Natural killer cell (primary cell): ENCODE results near the gene AGR2. TPM values are rescaled to one million over a fixed set of nuclear protein-coding genes. Genes with fewer than 3 reads are reported as not detected.

Source experiments
- ATAC-seq, 3 donors: fragments of 150-1000 bp in 2 of 3; fragments of 200-7000 bp in 1 of 3; cut with Tn5 transposase; 1 replicate in 1 of 3; 2 replicates in 2 of 3; pipeline ENCODE4 v1.10.0; 2021; ENCODE audit warnings: mild to moderate bottlenecking in 2 of 3, moderate library complexity in 2 of 3
- DNase-seq, 2 donors: peaks; one replicate each; pipeline versions ENCODE4 v3.0.0 to v3.0.0-alpha.2; 2013 to 2021; ENCODE audit warnings: mixed read lengths in 1 of 2
- H3K27ac ChIP-seq: one replicate; pipeline ENCODE4 v1.5.1; 2013; ENCODE audit warnings: mild to moderate bottlenecking, low read length
- H3K27me3 ChIP-seq: one replicate; pipeline ENCODE4 v1.6.1; 2013; ENCODE audit warnings: low read length; ENCODE audit not compliant: control insufficient read depth, insufficient read depth
- H3K36me3 ChIP-seq: one replicate; pipeline ENCODE4 v1.6.1; 2013; ENCODE audit warnings: low read length; ENCODE audit not compliant: control insufficient read depth, insufficient read depth
- H3K4me1 ChIP-seq: one replicate; pipeline ENCODE4 v1.6.1; 2013; ENCODE audit warnings: low read length; ENCODE audit not compliant: control insufficient read depth, insufficient read depth
- H3K4me3 ChIP-seq: one replicate; pipeline ENCODE4 v1.5.1; 2013; ENCODE audit warnings: low read length
- H3K9me3 ChIP-seq: one replicate; pipeline ENCODE4 v1.6.1; 2013; ENCODE audit warnings: low read length; ENCODE audit not compliant: control insufficient read depth, insufficient read depth
- H3K27ac Mint-ChIP-seq, 2 donors: one replicate each; pipeline ENCODE4 v1.8.0; 2022; ENCODE audit warnings: mild to moderate bottlenecking in 2 of 2, mixed read lengths in 2 of 2, moderate library complexity in 1 of 2
- H3K27me3 Mint-ChIP-seq, 2 donors: one replicate each; pipeline ENCODE4 v1.8.0; 2022; ENCODE audit warnings: low read depth in 2 of 2, mixed read lengths in 2 of 2
- H3K36me3 Mint-ChIP-seq: one replicate; pipeline ENCODE4 v1.8.0; 2022; ENCODE audit warnings: mixed read lengths
- H3K4me1 Mint-ChIP-seq, 2 donors: one replicate each; pipeline ENCODE4 v1.8.0; 2022; ENCODE audit warnings: mixed read lengths in 2 of 2
- H3K4me3 Mint-ChIP-seq: one replicate; pipeline ENCODE4 v1.8.0; 2022; ENCODE audit warnings: mild to moderate bottlenecking, moderate library complexity, mixed read lengths
- H3K9me3 Mint-ChIP-seq, 2 donors: one replicate each; pipeline ENCODE4 v1.8.0; 2022; ENCODE audit warnings: mixed read lengths in 2 of 2
- WGBS: methylation state at CpG from one replicate; pipeline ENCODE4 v1.1.7; 2013; ENCODE audit warnings: missing lambda C conversion rate; ENCODE audit not compliant: insufficient coverage; 5-methylcytosine and 5-hydroxymethylcytosine counted together
- intact Hi-C: fragments of 100-400 bp; cut with micrococcal nuclease; formaldehyde crosslinking; loops from one replicate; pipeline ENCODE4 v1.14.2; 2022
- total RNA-seq, 4 donors: library from RNA; stranded (reverse); fragments of 120-200 nt in 1 of 4; gene quantifications; one replicate each; pipeline versions ENCODE4 v1.2.3 to v1.2.4, GENCODE V29; 2013 to 2022
- TF ChIP-seq, protein P1 (sequence below): fragments of 200-600 bp; IDR thresholded peaks from one replicate; pipeline ENCODE4 v1.8.0; 2022; ENCODE audit warnings: antibody characterized with exemption

Gene AGR2
- total RNA-seq, 3 donors from 2014 or later (not counting 1 experiment from before 2014, with no cell fraction given): not detected

DNA sequence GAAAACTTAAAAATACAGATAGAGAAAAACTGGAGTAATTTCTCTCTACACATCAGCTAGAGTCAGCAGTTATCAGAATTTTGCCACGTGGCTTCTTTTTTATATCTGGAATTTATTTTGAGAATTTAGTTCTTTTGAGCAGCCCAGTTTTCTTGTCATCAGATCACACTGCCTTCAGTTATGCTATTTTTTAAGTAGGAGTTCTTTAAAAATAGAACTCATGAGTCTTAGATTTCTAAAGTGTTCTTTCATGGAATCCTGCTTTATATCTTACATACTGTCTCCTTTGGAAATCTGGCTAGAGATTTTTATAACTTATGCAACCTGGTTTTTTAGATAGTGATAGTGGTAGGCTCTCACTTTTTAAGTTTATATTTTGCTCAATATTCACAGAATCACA lies 24.2 kb downstream of the AGR2 start:
- H3K27me3 Mint-ChIP-seq: no peaks in the 10 kb centered on the region
- Histone ChIP-seq H3K4me1 (no peaks in the 10 kb centered on the region), H3K27ac (no peak overlapping the region), H3K27me3 (no peaks in the 10 kb centered on the region), H3K9me3 (no peaks in the 10 kb centered on the region), H3K36me3 (no peaks in the 10 kb centered on the region), H3K4me3 (no peak overlapping the region)
- H3K27ac Mint-ChIP-seq: no peak overlapping the region
- no peaks in the 10 kb centered on the region for H3K9me3 Mint-ChIP-seq
- intact Hi-C loops: no loop called here
- DNase-seq: no peak
- no peak overlapping the region for H3K4me3 Mint-ChIP-seq
- ATAC-seq: no peak
- no CpG with 5 or more reads among the region's 1 CpG for WGBS
- TF ChIP-seq, protein P1, sequence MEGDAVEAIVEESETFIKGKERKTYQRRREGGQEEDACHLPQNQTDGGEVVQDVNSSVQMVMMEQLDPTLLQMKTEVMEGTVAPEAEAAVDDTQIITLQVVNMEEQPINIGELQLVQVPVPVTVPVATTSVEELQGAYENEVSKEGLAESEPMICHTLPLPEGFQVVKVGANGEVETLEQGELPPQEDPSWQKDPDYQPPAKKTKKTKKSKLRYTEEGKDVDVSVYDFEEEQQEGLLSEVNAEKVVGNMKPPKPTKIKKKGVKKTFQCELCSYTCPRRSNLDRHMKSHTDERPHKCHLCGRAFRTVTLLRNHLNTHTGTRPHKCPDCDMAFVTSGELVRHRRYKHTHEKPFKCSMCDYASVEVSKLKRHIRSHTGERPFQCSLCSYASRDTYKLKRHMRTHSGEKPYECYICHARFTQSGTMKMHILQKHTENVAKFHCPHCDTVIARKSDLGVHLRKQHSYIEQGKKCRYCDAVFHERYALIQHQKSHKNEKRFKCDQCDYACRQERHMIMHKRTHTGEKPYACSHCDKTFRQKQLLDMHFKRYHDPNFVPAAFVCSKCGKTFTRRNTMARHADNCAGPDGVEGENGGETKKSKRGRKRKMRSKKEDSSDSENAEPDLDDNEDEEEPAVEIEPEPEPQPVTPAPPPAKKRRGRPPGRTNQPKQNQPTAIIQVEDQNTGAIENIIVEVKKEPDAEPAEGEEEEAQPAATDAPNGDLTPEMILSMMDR: no peak
- H3K4me1 Mint-ChIP-seq: no peaks in the 10 kb centered on the region
- H3K36me3 Mint-ChIP-seq: no peaks in the 10 kb centered on the region

DNA sequence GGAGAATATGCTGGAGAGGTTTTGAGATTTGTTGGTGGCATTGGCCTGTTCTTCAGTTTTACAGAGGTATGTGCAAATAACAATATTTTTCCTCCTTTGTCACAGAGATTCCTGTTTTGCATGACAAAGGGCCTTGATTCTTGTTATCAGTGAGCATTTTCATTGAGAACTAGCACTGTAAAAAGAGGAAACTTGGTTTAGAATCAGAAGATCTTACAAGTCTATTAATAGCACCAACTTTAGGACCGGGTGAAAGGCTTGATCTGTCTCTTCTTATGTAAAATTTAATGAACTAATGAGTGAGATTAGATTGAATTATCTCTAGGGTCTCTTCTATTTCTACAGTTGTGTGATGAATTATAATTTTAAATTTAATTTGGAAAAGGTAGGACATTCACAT lies 25.7 kb downstream of the AGR2 start:
- DNase-seq (no peak), ATAC-seq (no peak)
- Histone ChIP-seq H3K27me3 (no peaks in the 10 kb centered on the region), H3K27ac (no peak overlapping the region), H3K4me3 (no peak overlapping the region), H3K4me1 (no peaks in the 10 kb centered on the region), H3K36me3 (no peaks in the 10 kb centered on the region), H3K9me3 (no peaks in the 10 kb centered on the region)
- Mint-ChIP-seq H3K27ac (no peak overlapping the region), H3K27me3 (no peaks in the 10 kb centered on the region), H3K4me1 (no peaks in the 10 kb centered on the region), H3K36me3 (no peaks in the 10 kb centered on the region), H3K4me3 (no peak overlapping the region), H3K9me3 (no peaks in the 10 kb centered on the region)
- WGBS: no CpG with 5 or more reads among the region's 1 CpG
- TF ChIP-seq, protein P1: no peak
- intact Hi-C loops: no loop called here

DNA sequence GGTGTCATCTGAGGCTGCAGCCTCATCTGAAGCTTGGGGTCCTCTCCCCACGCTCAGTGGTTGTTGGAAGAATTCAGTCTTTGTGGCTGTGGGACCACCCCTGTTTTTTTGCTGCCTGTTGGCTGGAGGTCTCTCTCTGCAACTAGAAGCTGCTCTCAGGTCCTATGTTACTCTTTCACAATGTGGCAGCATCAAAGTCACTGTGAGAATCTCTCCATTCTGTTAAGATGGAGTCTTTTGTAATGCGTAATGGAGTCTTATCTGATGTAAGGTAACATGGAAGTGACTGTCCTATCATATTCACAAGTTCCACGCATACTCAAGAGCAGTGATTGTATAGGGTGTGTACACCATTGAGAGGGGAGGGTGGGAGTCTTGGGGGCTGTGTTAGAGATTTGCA lies 26.3 kb downstream of the AGR2 start:
- Mint-ChIP-seq H3K4me3 (no peak overlapping the region), H3K27ac (no peak overlapping the region), H3K4me1 (no peaks in the 10 kb centered on the region), H3K9me3 (no peaks in the 10 kb centered on the region), H3K36me3 (no peaks in the 10 kb centered on the region), H3K27me3 (no peaks in the 10 kb centered on the region)
- TF ChIP-seq, protein P1: no peak
- Histone ChIP-seq H3K9me3 (no peaks in the 10 kb centered on the region), H3K27ac (no peak overlapping the region), H3K27me3 (no peaks in the 10 kb centered on the region), H3K36me3 (no peaks in the 10 kb centered on the region), H3K4me1 (no peaks in the 10 kb centered on the region), H3K4me3 (no peak overlapping the region)
- intact Hi-C loops: no loop called here
- no peak for DNase-seq
- 100% methylated on average over 2 of the region's 3 CpGs for whole genome bisulfite sequencing
- no peak for ATAC-seq

DNA sequence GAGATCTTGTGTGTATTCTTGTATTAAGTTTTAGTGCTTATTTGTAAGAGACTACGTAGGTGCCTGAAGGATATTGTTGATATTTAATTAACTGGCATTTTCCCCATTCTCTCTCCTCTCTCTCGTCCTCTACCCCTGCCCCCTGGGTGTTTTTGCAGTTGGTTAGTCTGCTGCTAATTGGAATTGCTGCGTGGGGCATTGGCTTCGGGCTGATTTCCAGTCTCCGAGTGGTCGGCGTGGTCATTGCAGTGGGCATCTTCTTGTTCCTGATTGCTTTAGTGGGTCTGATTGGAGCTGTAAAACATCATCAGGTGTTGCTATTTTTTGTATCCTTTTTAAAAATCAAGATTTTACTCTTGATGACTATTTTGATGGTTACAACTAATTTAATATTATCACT lies 28.7 kb downstream of the AGR2 start:
- H3K4me1 ChIP-seq: no peaks in the 10 kb centered on the region
- H3K27me3 ChIP-seq: no peaks in the 10 kb centered on the region
- DNase-seq (no peak), ATAC-seq (no peak)
- Mint-ChIP-seq H3K27ac (no peak overlapping the region), H3K36me3 (no peaks in the 10 kb centered on the region), H3K4me1 (no peaks in the 10 kb centered on the region), H3K27me3 (peaks cover 0 to 3% of the 10 kb centered on the region in 2 donors), H3K9me3 (no peaks in the 10 kb centered on the region), H3K4me3 (no peak overlapping the region)
- no peak overlapping the region for H3K4me3 ChIP-seq
- intact Hi-C loops: no loop called here
- H3K27ac ChIP-seq: no peak overlapping the region
- 89% methylated on average over 5 of the region's 7 CpGs for WGBS
- H3K9me3 ChIP-seq: no peaks in the 10 kb centered on the region
- TF ChIP-seq, protein P1: no peak
- H3K36me3 ChIP-seq: no peaks in the 10 kb centered on the region
